Measurements from ENCODE around the gene ANKRD66. TPM values are rescaled to one million over a fixed set of nuclear protein-coding genes. Genes with fewer than 3 reads are reported as not detected.

The ANKRD66 gene
- polyA plus RNA-seq, 2 donors, result not detected

- Histone ChIP-seq H3K4me1 (ENCODE audit: control insufficient read depth in 2 of 2, insufficient read depth in 2 of 2, low read length in 1 of 2) (no peaks in the 10 kb centered on the region), H3K36me3 (ENCODE audit: control insufficient read depth in 2 of 2, insufficient read depth in 2 of 2, low read length in 1 of 2) (no peaks in the 10 kb centered on the region), H3K27me3 (ENCODE audit: control insufficient read depth in 1 of 2, insufficient read depth in 2 of 2, low read length in 2 of 2) (no peaks in the 10 kb centered on the region), H3K4me3 (ENCODE audit: low read depth in 1 of 2, low read length in 2 of 2) (no peak overlapping the region), H3K9me3 (ENCODE audit: control insufficient read depth in 2 of 2, insufficient read depth in 1 of 2, low read depth in 1 of 2, low read length in 1 of 2) (no peaks in the 10 kb centered on the region), H3K27ac (ENCODE audit: low read depth in 2 of 2, low read length in 1 of 2) (no peak overlapping the region)
- 74 to 84% methylated on average over 1 of the region's 1 CpG for WGBS, 2 donors
Observed at GRCh38 chr6:46784535-46784934, 37.8 kb downstream of the ANKRD66 start.

- Histone ChIP-seq H3K9me3 (ENCODE audit: control insufficient read depth in 2 of 2, insufficient read depth in 1 of 2, low read depth in 1 of 2, low read length in 1 of 2) (no peaks in the 10 kb centered on the region), H3K27me3 (ENCODE audit: control insufficient read depth in 1 of 2, insufficient read depth in 2 of 2, low read length in 2 of 2) (no peaks in the 10 kb centered on the region), H3K4me1 (ENCODE audit: control insufficient read depth in 2 of 2, insufficient read depth in 2 of 2, low read length in 1 of 2) (no peaks in the 10 kb centered on the region), H3K36me3 (ENCODE audit: control insufficient read depth in 2 of 2, insufficient read depth in 2 of 2, low read length in 1 of 2) (no peaks in the 10 kb centered on the region), H3K4me3 (ENCODE audit: low read depth in 1 of 2, low read length in 2 of 2) (no peak overlapping the region), H3K27ac (ENCODE audit: low read depth in 2 of 2, low read length in 1 of 2) (no peak overlapping the region)
- 88 to 91% methylated on average over 5 of the region's 5 CpGs for WGBS, 2 donors
Observed at GRCh38 chr6:46787871-46788540, 41.3 kb downstream of the ANKRD66 start.

GRCh38 chr6:46788791-46789190 lies 42.1 kb downstream of the ANKRD66 start:
- H3K4me1 ChIP-seq (ENCODE audit: control insufficient read depth in 2 of 2, insufficient read depth in 2 of 2, low read length in 1 of 2), result no peaks in the 10 kb centered on the region

GRCh38 chr6:46789434-46790354 lies 43.0 kb downstream of the ANKRD66 start:
- H3K4me3 ChIP-seq (ENCODE audit: low read depth in 1 of 2, low read length in 2 of 2), result no peak overlapping the region
- H3K27ac ChIP-seq (ENCODE audit: low read depth in 2 of 2, low read length in 1 of 2), result no peak overlapping the region
- H3K4me1 ChIP-seq (ENCODE audit: control insufficient read depth in 2 of 2, insufficient read depth in 2 of 2, low read length in 1 of 2), result no peaks in the 10 kb centered on the region
- no peaks in the 10 kb centered on the region for H3K9me3 ChIP-seq (ENCODE audit: control insufficient read depth in 2 of 2, insufficient read depth in 1 of 2, low read depth in 1 of 2, low read length in 1 of 2)
- no peaks in the 10 kb centered on the region for H3K27me3 ChIP-seq (ENCODE audit: control insufficient read depth in 1 of 2, insufficient read depth in 2 of 2, low read length in 2 of 2)
- 67 to 68% methylated on average over 4 of the region's 4 CpGs for whole genome bisulfite sequencing, 2 donors
- H3K36me3 ChIP-seq (ENCODE audit: control insufficient read depth in 2 of 2, insufficient read depth in 2 of 2, low read length in 1 of 2), result no peaks in the 10 kb centered on the region

More at GRCh38 chr6:46788791-46789190, 42.1 kb downstream of the ANKRD66 start:
- WGBS, 2 donors, result 85 to 92% methylated on average over 3 of the region's 3 CpGs
- Histone ChIP-seq H3K9me3 (ENCODE audit: control insufficient read depth in 2 of 2, insufficient read depth in 1 of 2, low read depth in 1 of 2, low read length in 1 of 2) (no peaks in the 10 kb centered on the region), H3K4me3 (ENCODE audit: low read depth in 1 of 2, low read length in 2 of 2) (no peak overlapping the region), H3K27ac (ENCODE audit: low read depth in 2 of 2, low read length in 1 of 2) (no peak overlapping the region), H3K36me3 (ENCODE audit: control insufficient read depth in 2 of 2, insufficient read depth in 2 of 2, low read length in 1 of 2) (no peaks in the 10 kb centered on the region), H3K27me3 (ENCODE audit: control insufficient read depth in 1 of 2, insufficient read depth in 2 of 2, low read length in 2 of 2) (no peaks in the 10 kb centered on the region)

- H3K27me3 ChIP-seq (ENCODE audit: control insufficient read depth in 1 of 2, insufficient read depth in 2 of 2, low read length in 2 of 2), result no peaks in the 10 kb centered on the region
- H3K4me1 ChIP-seq (ENCODE audit: control insufficient read depth in 2 of 2, insufficient read depth in 2 of 2, low read length in 1 of 2), result no peaks in the 10 kb centered on the region
- H3K27ac ChIP-seq (ENCODE audit: low read depth in 2 of 2, low read length in 1 of 2), result no peak overlapping the region
- H3K36me3 ChIP-seq (ENCODE audit: control insufficient read depth in 2 of 2, insufficient read depth in 2 of 2, low read length in 1 of 2), result no peaks in the 10 kb centered on the region
- H3K9me3 ChIP-seq (ENCODE audit: control insufficient read depth in 2 of 2, insufficient read depth in 1 of 2, low read depth in 1 of 2, low read length in 1 of 2), result no peaks in the 10 kb centered on the region
- H3K4me3 ChIP-seq (ENCODE audit: low read depth in 1 of 2, low read length in 2 of 2), result no peak overlapping the region
Observed at GRCh38 chr6:46790355-46790874, 43.7 kb downstream of the ANKRD66 start.

- no peaks in the 10 kb centered on the region for H3K27me3 ChIP-seq (ENCODE audit: control insufficient read depth in 1 of 2, insufficient read depth in 2 of 2, low read length in 2 of 2)
- H3K4me1 ChIP-seq (ENCODE audit: control insufficient read depth in 2 of 2, insufficient read depth in 2 of 2, low read length in 1 of 2), result no peaks in the 10 kb centered on the region
- H3K4me3 ChIP-seq (ENCODE audit: low read depth in 1 of 2, low read length in 2 of 2), result no peak overlapping the region
- H3K27ac ChIP-seq (ENCODE audit: low read depth in 2 of 2, low read length in 1 of 2), result no peak overlapping the region
- no peaks in the 10 kb centered on the region for H3K9me3 ChIP-seq (ENCODE audit: control insufficient read depth in 2 of 2, insufficient read depth in 1 of 2, low read depth in 1 of 2, low read length in 1 of 2)
- H3K36me3 ChIP-seq (ENCODE audit: control insufficient read depth in 2 of 2, insufficient read depth in 2 of 2, low read length in 1 of 2), result no peaks in the 10 kb centered on the region
- WGBS, 2 donors, result 0 to 33% methylated on average over 1 of the region's 1 CpG
Observed at GRCh38 chr6:46792635-46793034, 45.9 kb downstream of the ANKRD66 start.

- H3K27ac ChIP-seq (ENCODE audit: low read depth in 2 of 2, low read length in 1 of 2), result no peak within 1 kb of the TSS
- no peaks in the 10 kb centered on the region for H3K27me3 ChIP-seq (ENCODE audit: control insufficient read depth in 1 of 2, insufficient read depth in 2 of 2, low read length in 2 of 2)
- H3K4me1 ChIP-seq (ENCODE audit: control insufficient read depth in 2 of 2, insufficient read depth in 2 of 2, low read length in 1 of 2), result no peaks in the 10 kb centered on the region
- H3K36me3 ChIP-seq (ENCODE audit: control insufficient read depth in 2 of 2, insufficient read depth in 2 of 2, low read length in 1 of 2), result no peaks in the 10 kb centered on the region
- no peak within 1 kb of the TSS for H3K4me3 ChIP-seq (ENCODE audit: low read depth in 1 of 2, low read length in 2 of 2)
- H3K9me3 ChIP-seq (ENCODE audit: control insufficient read depth in 2 of 2, insufficient read depth in 1 of 2, low read depth in 1 of 2, low read length in 1 of 2), result no peaks in the 10 kb centered on the region
- 61 to 79% methylated on average over 8 of the region's 8 CpGs for WGBS, 2 donors
Observed at GRCh38 chr6:46793138-46793537, 46.4 kb downstream of the ANKRD66 start, which contains the start of gene MEP1A. Gene MEP1A (plus strand): TSS chr6:46793389. CDS start chr6:46793399, 10 bp downstream.

GRCh38 chr6:46794068-46794467 lies 47.3 kb downstream of the ANKRD66 start:
- no peaks in the 10 kb centered on the region for H3K9me3 ChIP-seq (ENCODE audit: control insufficient read depth in 2 of 2, insufficient read depth in 1 of 2, low read depth in 1 of 2, low read length in 1 of 2)
- H3K27me3 ChIP-seq (ENCODE audit: control insufficient read depth in 1 of 2, insufficient read depth in 2 of 2, low read length in 2 of 2), result no peaks in the 10 kb centered on the region
- no peak overlapping the region for H3K4me3 ChIP-seq (ENCODE audit: low read depth in 1 of 2, low read length in 2 of 2)
- no peaks in the 10 kb centered on the region for H3K4me1 ChIP-seq (ENCODE audit: control insufficient read depth in 2 of 2, insufficient read depth in 2 of 2, low read length in 1 of 2)
- no peak overlapping the region for H3K27ac ChIP-seq (ENCODE audit: low read depth in 2 of 2, low read length in 1 of 2)
- H3K36me3 ChIP-seq (ENCODE audit: control insufficient read depth in 2 of 2, insufficient read depth in 2 of 2, low read length in 1 of 2), result no peaks in the 10 kb centered on the region
- 79 to 80% methylated on average over 3 of the region's 3 CpGs for WGBS, 2 donors

- H3K27me3 ChIP-seq (ENCODE audit: control insufficient read depth in 1 of 2, insufficient read depth in 2 of 2, low read length in 2 of 2), result no peaks in the 10 kb centered on the region
- 87 to 93% methylated on average over 3 of the region's 3 CpGs for WGBS, 2 donors
- no peaks in the 10 kb centered on the region for H3K4me1 ChIP-seq (ENCODE audit: control insufficient read depth in 2 of 2, insufficient read depth in 2 of 2, low read length in 1 of 2)
- no peak overlapping the region for H3K4me3 ChIP-seq (ENCODE audit: low read depth in 1 of 2, low read length in 2 of 2)
- no peak overlapping the region for H3K27ac ChIP-seq (ENCODE audit: low read depth in 2 of 2, low read length in 1 of 2)
- no peaks in the 10 kb centered on the region for H3K36me3 ChIP-seq (ENCODE audit: control insufficient read depth in 2 of 2, insufficient read depth in 2 of 2, low read length in 1 of 2)
- H3K9me3 ChIP-seq (ENCODE audit: control insufficient read depth in 2 of 2, insufficient read depth in 1 of 2, low read depth in 1 of 2, low read length in 1 of 2), result no peaks in the 10 kb centered on the region
Observed at GRCh38 chr6:46795816-46796215, 49.1 kb downstream of the ANKRD66 start.
